HG03108 (cell line): ENCODE measurements around the gene LGR4.

ENCODE experiments used
- ATAC-seq: cut with Tn5 transposase; IDR thresholded peaks from one replicate; pipeline ENCODE4 v1.9.1; 2021; ENCODE audit warnings: moderate library complexity; ENCODE audit not compliant: unreplicated experiment

LGR4 gene

DNA sequence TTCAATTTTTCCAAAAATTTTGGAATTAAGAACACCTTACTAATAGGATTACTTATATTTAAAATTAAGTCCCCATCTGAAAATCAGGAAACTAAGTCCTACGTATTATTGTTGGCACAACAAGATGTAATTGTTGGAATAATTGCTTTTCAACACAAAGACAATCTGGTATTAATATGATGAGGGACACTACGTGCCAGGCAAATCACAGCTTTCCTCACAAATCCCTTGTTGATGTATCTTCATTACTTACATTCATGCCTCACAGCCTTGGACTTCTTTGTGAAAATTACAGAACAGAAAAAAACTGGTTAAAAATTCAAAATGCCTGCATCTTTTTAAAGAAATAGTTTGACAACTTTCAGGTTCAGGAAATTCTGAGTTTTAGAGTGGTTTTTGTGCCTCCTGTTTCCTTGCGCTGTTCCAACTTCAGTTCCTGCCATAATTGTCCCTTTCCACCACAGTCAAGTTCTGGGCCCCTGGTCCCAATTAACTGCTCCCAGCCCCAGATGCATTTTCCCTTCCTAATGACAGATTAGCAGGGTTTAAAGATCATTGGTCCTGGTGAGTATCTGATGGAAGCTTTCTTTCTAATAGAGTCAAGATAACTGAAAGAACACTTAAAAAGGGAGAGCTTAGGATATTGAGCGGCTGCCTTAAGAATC lies 86.3 kb downstream of the LGR4 start:
- no peak for ATAC-seq

DNA sequence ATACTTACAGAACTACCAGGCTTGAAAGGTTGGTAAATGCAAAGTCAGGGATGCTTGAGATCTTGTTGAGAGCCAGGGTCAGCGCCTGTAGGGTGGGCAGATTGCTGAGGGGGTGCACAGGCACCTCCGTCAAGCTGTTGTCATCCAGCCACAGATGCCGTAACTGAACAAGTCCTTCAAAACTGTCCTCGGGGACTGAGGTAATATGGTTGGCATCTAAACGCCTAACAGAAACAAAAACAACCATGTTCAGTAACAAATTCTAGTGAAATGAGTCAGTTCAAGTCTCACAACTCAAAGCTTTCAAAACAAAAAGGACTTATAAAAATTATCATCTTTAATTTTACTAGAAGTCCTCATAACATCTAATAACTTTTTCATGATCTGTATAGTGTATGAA lies 87.3 kb downstream of the LGR4 start:
- no peak for ATAC-seq

DNA sequence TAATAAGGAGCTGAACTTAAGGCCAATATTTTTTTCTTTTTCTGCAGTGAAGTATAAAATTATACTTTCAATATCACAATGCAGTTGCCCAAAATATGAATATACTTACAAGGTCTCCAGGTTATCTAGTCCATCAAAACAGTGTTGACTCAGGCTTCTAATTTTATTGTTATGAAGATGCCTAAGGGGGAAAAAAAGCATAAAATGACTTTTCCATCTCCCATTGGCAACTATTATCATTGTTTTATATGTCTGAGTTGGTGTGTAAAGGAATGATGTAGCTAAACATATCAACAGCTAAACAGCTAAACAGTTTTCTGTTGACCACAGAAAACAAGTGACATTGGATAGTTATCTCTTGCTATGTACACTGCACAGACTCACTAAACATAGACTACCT lies 88.4 kb downstream of the LGR4 start:
- no peak for ATAC-seq

DNA sequence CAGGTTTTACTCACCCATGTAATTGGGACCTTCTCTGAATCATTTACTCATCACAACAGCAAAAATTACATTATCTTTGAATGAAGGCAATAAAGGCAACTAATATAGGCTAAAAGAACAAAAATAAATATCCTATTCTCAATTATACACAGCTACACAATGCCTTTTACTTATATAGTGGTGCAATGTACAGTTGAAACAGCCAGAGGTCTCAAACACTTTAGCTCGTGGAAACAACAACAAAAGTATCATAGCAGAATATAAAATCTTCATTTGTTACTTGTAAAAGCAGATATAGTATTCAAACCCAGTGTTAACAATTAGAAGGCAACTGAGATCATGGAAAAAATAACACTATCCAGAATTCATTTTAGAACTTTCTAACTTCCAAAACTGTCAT lies 88.9 kb downstream of the LGR4 start:
- no peak for ATAC-seq

DNA sequence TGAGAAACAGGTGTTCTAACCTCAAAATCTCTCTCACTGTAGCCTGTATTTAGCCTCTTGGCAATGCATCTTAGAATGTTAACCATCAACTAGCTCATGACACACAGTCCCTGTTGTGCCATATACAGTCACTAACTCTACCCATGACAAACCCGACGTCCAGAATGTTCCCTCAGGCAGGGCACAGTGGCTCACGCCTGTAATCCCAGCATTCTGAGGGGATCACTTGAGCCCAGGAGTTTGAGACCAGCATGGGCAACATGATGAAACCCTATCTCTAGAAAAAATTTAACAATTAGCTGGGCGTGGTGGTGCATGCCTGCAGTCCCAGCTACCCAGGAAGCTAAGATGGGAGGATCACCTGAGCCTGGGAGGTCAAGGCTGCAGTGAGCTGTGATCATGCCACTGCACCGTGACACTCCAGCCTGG lies 91.3 kb downstream of the LGR4 start:
- ATAC-seq, result no peak

DNA sequence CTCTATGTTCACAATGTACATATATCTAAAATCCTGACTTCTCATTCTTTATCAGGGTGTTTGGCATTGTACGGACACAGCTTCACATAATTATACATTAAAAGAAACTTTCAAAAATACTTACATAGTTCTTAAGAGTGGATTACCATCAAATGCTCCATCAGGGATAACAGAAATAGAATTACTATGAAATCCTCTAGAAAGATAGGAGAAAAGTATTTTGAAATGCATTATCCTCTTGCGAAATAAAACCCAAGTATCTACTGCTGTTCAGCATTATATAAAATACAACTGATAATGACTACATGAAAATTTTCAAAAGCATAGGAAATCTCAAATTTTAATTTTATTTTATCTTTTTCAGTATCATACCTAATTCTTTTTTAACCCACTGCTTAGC lies 91.8 kb downstream of the LGR4 start:
- ATAC-seq, result no peak

DNA sequence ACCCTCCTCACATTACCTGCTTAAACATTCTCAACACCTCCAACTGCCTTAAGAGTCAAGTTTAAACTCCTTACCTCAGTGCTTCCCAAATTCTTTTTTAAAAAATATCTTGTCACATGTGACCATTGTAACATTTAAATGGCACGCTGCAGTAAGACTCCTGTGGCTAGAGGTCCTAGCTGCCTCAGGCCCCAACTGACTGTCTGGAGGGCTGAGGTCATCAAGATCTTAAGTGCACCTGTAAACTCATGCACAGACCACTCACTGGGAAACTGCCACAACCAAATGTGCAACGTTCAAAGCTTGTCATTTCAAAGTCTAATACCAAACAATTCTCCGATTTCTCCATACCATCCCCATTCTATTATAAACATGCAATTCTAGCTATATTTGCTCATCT lies 93.1 kb downstream of the LGR4 start:
- no peak for ATAC-seq

DNA sequence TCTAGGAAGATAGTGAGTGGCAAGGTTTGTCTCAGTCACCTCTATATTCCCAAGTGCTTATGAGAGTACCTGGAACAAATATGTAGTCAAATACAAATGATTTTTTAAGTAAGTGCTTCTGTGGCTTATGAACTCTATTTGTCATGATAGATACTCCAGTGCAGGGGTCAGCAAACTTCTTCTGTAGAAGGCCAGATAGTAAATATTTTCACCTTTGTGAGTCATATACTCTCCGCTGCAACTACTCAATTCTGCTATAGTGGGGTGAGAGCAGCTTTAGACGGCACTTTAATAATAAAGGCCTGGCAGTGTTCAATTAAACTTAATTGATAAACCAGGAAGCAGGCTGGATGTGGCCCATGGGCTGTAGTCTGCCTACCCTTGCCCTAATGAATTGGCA lies 97.2 kb downstream of the LGR4 start:
- ATAC-seq, result no peak

DNA sequence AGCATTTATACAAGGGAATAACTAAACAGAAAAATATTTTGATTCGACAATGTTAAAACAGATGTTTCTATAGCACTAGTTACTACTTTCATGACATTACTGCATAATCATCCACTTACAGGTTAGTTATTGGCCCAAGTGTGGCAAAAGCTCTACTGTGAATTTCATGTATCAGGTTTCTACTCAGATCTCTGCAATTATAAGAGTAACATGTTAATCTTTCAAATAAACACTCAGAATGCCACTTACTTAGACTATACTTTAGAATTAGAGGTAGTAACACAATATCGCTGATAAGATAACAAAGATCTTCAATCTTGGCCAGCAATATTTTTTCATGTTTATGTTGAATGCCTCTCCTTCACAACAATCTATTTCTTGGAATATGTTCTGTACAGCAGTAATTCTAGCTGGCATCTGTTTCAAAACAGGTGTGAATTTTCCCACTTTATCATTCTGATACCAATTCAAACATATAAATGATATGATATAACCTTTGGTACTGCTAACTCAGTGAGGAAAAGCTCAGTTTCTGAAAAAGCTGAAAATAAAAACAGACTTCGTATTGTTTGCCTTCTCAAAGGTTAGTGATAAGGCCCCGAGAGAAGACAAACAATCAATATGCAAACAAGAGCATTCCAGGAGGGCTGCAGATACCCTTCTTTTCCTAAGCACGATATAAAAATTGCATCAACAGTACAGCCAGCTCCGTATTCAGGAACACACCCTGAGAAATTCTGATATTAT lies 98.6 kb downstream of the LGR4 start:
- no peak for ATAC-seq

DNA sequence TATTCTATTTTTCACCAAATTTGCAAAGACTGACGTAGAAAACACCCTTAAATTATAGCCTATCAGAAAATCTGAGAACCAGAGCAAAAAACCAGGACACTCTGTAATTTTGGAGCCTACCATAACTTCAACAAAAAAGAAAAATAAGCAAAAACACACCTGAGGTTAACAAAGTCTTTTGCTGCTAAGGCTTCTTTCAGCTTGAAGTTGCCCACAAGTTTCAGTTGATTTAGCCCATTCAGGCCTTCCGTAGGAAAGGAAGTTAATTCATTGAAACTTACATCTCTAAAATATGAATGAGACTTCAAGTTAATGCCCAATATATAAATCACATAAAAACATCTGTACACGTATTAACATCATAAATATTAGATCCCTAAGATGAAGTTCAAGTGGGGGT lies 99.2 kb downstream of the LGR4 start:
- no peak for ATAC-seq

DNA sequence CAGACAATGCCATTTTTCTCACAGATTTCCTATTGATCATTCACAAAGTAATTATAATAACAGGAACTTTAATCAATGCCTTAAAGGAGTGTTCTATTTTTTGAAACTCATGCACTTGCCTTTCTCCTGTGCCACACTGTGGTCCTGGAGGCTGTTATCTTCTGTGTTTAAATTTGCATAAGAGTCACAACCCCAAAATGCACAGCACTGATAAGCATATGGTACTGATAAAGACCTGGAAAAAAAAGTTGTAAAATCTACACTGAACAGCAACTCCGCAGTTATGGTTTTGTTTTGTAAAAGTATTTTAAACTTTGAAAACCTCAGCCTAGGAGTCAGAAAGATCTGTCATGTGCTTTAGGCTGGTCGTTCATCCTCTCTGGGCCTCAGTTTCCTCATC lies 100.4 kb downstream of the LGR4 start:
- ATAC-seq, result no peak

DNA sequence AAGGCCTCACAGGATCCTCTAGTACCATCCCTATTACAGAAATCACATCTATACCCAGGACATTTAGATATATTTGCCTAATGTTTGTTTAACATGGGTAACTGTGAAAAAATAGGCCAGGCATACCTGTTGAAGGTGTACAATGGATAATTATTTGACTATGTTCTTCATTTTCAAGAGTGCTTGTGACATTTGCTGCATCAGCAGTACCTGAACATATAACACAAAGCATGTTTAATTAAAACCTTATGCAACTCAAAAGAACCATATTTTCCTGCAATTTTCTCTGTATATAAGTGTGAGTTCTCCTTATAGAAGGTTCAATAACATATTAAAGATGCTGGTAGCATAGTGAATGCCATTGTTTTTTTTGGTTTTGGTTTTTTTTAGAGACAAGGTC lies 101.1 kb downstream of the LGR4 start:
- no peak for ATAC-seq

DNA sequence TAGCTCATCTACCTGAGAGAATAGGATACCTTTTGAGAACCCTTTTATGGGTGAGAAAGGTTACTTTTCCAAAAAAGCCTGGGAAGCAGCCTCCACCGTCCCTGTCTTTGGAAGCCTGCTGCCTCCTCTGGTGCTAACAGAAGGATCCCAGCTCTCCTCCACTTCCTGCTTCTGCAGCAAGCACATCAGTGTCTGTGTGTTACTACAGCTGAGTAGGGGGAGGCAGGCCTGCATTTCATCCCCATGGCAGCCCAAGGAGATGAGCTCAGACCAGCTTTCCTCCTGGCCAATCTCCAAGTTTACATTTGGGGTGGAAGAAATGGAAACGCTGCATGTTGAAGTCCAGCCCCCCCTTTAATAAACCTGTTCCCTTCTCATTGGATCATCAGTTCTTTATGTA lies 102.2 kb downstream of the LGR4 start:
- ATAC-seq, result no peak

DNA sequence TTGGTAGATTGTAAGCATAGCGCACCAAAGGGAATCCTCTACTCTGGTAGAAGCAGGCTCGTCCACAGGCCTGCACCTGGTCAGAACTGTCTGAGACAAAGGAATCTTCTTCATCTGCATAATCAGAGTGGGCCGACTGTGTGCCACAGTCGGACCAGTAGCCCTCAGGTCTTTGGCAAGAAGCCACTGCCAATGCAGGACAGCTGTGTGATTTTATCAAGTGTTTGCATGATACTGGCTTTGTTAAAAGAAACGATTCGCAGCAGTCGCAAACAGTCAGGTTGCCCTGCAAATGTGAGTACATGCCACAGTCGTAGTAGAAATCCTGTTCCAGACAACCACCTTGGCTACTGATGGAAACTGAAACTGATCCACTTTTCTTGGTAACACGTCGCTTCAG lies 104.7 kb downstream of the LGR4 start:
- ATAC-seq, result no peak

DNA sequence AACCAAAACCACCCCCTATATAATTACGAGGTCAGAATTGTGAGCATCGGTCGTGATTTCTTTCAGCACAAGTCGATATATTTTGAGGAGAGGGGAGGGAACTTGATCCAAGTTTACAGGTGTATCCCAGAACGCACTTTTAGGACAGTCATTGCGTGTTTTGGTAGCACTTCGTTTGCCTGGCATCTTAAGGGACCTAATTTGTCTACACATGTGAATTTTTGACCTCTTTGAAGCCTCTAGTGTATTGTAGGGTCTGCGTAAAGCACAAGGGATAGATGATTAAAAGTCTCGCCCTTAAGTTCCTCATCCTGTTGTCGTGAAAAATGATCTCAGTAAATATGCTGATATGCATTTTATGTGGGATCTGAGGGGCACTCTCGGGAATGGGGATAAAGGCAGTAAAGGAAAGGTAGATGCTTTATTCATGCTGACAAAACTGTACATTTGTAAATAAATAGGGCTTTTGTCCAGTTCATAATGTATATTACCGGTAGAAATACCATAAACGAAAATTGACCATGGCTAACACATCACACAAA lies 108.9 kb downstream of the LGR4 start:
- no peak for ATAC-seq

DNA sequence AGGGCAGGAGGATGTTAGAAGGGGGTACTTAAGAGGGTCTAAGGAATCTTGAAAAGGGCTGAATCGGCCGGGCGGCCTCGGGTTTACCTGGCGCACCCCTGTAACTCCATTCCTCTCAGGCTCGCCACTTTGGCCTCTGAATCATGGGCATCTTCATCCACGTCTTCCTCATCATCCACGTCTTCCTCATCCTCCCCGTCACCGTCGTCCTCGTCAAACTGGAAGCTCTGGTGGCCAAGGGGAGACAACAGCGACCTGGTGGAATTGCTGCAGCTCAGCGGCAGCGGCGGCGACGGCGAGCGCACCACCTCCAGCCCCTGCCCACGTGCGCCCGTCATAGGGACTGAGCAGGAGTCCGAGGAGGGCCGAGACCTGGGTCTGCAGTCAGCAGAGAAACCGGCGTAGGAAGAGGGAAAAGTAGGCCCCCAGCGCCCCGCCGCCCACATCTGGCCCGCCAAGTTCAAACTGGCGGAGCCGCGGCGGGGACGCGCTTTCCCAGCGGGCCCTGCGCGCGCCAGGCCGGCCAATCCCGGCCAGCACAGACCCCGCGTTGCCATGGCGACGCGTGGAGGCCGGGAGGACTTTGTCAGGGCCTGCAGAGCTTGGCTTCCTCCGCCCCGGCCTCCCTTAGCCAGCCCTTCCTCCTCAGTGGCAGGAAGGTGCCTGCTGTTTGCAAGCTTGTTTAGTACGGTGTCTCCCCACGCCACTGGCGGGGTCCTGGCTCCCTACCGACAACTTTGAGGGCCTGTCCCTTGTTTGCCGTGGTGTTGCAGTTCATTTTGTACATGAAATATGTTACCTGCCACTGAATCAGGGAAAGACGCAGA lies 109.6 kb downstream of the LGR4 start, which contains the start of gene CCDC34:
Gene CCDC34, minus strand, starts transcription at position 467 of the 827 bp plus-strand sequence. Its CDS starts 21 bp downstream, at position 446.
- ATAC-seq, result peak; percentile 100

DNA sequence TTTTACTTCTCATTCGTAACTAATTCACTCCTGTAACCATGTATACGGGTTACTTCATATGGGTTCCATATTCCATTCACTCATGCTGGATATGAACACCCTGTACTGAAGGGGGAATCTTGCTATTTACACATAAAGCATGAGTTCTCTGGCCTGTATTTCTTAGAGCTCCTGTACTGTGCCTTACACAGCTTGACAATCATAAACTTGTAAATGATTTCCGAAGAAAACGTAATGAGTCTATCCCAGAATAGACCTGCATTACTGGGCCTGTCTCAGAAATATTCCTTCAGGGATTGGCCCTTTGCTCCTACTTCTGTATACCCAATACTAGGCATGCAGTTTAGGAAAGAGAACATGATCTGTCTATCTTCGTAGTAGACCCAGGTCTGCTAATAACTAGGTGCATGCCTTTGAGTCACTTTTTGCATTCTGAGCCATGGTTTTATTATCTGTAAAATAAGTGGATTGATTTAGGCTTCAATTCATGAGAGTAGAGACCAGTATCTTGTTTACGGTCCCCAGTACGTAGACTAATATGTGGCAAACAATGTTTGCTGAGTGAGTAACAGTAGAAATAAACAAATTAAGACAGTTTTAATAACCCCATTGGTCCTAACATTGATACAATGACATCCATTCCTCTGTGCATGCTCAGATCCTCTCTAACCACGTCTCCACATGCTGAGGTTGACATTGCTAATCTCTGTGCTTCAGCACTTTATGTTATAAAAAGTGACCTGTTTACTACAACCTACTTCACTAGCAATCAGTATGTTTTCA lies 110.8 kb downstream of the LGR4 start:
- ATAC-seq, result no peak

DNA sequence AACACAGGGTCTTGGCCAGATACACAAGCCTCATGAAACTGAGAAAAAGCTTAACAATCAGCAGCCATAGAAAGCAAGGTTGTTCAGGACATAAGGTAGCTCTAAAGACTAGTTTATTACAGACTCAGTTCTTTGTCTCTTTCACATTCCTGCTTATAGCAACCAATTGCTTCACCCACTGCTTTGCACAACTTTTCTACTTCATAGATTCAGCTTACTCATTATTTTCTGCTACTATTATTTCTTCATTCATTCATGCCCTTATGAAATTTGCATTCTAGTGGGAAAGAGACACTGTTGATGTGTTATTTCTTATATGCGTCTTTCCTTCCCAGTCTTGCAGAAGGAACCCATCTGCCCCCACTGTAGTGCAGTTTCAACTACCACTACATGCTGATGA lies 114.3 kb downstream of the LGR4 start:
- no peak for ATAC-seq

DNA sequence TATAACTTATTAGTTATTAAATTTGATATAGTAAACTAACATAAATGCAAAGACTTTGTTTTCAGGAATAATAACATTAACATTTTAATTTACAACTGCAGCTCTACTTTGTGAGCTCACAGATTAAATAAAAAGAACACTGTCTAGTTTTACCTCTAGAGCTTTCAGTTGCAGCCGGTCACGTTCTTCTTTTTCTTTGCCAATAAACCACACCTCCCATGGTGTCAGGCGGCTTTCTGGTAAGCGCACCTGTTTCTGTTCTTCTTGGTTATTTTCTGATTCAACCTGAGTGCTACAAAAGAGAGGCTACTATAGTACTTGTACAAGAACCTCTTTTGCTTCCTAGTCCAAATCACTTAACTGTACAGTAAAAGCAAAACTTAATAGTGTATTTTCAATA lies 115.3 kb downstream of the LGR4 start:
- no peak for ATAC-seq

DNA sequence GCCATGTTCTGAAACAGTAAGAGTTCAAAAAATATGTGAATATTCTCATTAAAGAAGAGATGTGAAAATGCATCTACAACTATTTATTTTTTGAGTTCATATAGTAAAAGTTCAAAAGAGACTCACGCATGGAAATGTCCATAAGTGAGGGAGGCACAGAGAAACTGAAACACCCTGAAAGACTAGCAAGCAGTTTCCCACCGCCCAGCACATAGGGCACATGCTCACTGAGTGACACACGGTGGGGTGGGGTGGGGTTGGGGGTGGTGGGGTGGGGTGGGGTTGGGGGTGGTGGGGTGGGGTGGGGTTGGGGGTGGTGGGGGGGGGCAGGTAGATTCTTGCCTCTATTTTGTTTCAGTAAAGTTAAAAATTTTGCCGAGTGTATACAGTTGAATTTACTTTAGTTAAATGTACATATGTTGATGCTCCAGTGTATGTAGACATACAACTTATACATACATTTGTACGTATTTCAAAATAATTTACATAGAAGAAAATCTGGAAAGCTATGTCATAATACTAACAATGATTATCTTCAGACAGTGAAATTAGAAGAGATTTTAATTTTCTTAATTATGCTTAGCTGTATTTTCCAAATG lies 115.9 kb downstream of the LGR4 start:
- no peak for ATAC-seq
